K562 (cell line): Measurements from ENCODE around the gene CALML4. TPM values are rescaled to one million over a fixed set of nuclear protein-coding genes. Genes with fewer than 3 reads are reported as not detected.
A peak's percentile ranks its signal among the peaks of the same experiment; 100 is the strongest.

Source experiments
- ETV6 ChIP-seq, 3 experiments: fragments of 150-350 bp in 1 of 3; sonication (generic) in 1 of 3; formaldehyde crosslinking in 1 of 3; IDR thresholded peaks; 2 replicates each; pipeline versions ENCODE4 v1.6.1 to v1.8.0; 2014 to 2022; ENCODE audit warnings: borderline replicate concordance in 2 of 3, low read depth in 2 of 3, antibody characterized with exemption in 1 of 3, low read length in 1 of 3, mild to moderate bottlenecking in 1 of 3, missing genetic modification reagents in 1 of 3
- FOXP1 ChIP-seq: sonication (generic); formaldehyde crosslinking; IDR thresholded peaks from 2 replicates; pipeline ENCODE4 v1.8.0; 2022; ENCODE audit warnings: mild to moderate bottlenecking, missing genetic modification reagents
- HNRNPK ChIP-seq: fragments of 200-400 bp; formaldehyde crosslinking; IDR thresholded peaks from one replicate; pipeline ENCODE4 v1.6.1; 2018; ENCODE audit warnings: mild to moderate bottlenecking, low read depth, low read length; ENCODE audit not compliant: poor library complexity, severe bottlenecking
- POLR2G ChIP-seq: fragments of 200-400 bp; formaldehyde crosslinking; IDR thresholded peaks from 2 replicates; pipeline ENCODE4 v1.6.1; 2017; ENCODE audit warnings: low read depth, mild to moderate bottlenecking, antibody characterized with exemption, low read length, moderate library complexity
- RNF2 ChIP-seq: sonication (generic); IDR thresholded peaks from 2 replicates; pipeline ENCODE4 v1.6.1; 2016
- TAF7 ChIP-seq: fragments of 450-650 bp; IDR thresholded peaks from 2 replicates; pipeline ENCODE4 v1.6.1; 2016; ENCODE audit warnings: missing genetic modification characterization, missing compliant biosample characterization
- YY1 ChIP-seq, 3 experiments: IDR thresholded peaks; 2 replicates each; pipeline ENCODE4 v1.6.1; 2011; ENCODE audit warnings: low read length in 2 of 3, mild to moderate bottlenecking in 2 of 3, moderate library complexity in 2 of 3, borderline replicate concordance in 1 of 3, control low read depth in 1 of 3, low read depth in 1 of 3; ENCODE audit not compliant: insufficient read depth in 3 of 3, insufficient replicate concordance in 2 of 3, control insufficient read depth in 1 of 3, insufficient read length in 1 of 3; ENCODE audit errors: extremely low read depth in 1 of 3
- ZNF444 ChIP-seq: fragments of 250-450 bp; sonication (Bioruptor Pico); IDR thresholded peaks from 2 replicates; pipeline ENCODE4 v1.4.0; 2020; ENCODE audit warnings: mild to moderate bottlenecking, moderate library complexity
- polyA plus RNA-seq, 8 experiments: library from polyadenylated mRNA; depleted of rRNA in 4 of 8; stranded (reverse) in 5 of 8; unstranded in 3 of 8; fragments of >200 nt; fragmentation: Nextera tagmentation in 2 of 8; fragmentation: Illumina TruSeq in 1 of 8; extraction: Ambion mirVana in 2 of 8; extraction: Trizol in 1 of 8; gene quantifications; 2 replicates each; pipeline versions ENCODE4 v1.2.1 to v1.2.3, GENCODE V29; 2011 to 2014; ENCODE audit warnings: inconsistent platforms in 1 of 8, missing spikeins in 1 of 8
- total RNA-seq, 7 experiments: library from RNA; depleted of rRNA in 6 of 7; stranded (reverse); fragments of >200 nt in 6 of 7; fragmentation: Illumina TruSeq in 2 of 7; extraction: Trizol in 2 of 7; gene quantifications; 2 replicates each; pipeline versions ENCODE4 v1.2.1 to v1.2.3, GENCODE V29; 2011 to 2021; ENCODE audit warnings: low replicate concordance in 1 of 7
- TF ChIP-seq, protein P1 (sequence below): fragments of 450-650 bp; IDR thresholded peaks from 2 replicates; pipeline ENCODE4 v1.6.1; 2016; ENCODE audit warnings: low read depth
- TF ChIP-seq, protein P2 (sequence below): conservative IDR thresholded peaks from 2 replicates; pipeline ENCODE4 v1.6.1; 2011; ENCODE audit warnings: low read depth, mild to moderate bottlenecking, low read length; ENCODE audit not compliant: control insufficient read depth
- TF ChIP-seq, protein P3 (sequence below), 2 experiments: fragments of 450-650 bp; IDR thresholded peaks; 2 replicates each; pipeline ENCODE4 v1.6.1; 2016

The CALML4 gene
- total and polyA plus RNA-seq, 9 of the 15 experiments (the other 6 are each of a cell fraction or from before 2014, with no cell fraction given): 2.8 to 30.6 (median 15.5) TPM

DNA sequence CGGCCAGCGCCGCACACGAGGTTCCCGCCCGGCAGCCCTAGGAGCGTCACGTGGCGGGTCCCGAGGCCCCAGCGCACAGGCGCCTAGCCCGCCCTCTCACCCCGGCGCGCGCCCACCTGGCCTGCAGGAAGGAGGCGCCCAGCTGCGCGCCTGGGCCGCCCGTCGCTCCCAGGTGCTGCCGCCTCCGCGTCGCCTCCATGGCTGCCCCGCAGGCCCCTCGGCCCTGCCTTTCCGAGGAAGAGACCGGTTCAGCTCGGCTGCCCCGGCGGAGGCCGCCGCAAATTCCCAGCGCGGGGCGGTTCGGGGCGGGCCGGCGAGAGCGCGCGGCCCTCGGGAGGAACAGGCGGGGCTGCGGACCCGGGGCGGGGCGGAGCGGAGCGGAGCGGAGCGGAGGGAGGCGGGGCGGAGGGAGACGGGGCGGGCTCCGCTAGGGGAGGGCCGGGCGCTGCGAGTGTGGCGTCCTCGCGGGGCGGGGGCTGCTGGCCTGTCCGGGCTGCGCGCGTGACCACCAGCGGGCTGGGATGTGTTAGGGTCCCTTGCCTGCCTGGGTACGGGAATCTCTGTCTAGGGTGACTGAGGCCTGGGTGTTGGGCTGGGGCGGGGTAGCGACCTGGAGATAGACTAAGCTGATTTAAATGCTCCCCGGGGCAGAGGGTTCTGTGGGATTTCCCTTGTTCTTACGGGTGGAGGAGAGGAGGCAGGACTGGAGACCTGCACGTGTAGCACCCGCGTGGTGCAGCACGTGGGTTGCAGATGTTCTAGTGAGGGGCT lies 24.4 kb upstream of the CALML4 start, which contains the start of gene CLN6 (continued):
- TF ChIP-seq, protein P1, sequence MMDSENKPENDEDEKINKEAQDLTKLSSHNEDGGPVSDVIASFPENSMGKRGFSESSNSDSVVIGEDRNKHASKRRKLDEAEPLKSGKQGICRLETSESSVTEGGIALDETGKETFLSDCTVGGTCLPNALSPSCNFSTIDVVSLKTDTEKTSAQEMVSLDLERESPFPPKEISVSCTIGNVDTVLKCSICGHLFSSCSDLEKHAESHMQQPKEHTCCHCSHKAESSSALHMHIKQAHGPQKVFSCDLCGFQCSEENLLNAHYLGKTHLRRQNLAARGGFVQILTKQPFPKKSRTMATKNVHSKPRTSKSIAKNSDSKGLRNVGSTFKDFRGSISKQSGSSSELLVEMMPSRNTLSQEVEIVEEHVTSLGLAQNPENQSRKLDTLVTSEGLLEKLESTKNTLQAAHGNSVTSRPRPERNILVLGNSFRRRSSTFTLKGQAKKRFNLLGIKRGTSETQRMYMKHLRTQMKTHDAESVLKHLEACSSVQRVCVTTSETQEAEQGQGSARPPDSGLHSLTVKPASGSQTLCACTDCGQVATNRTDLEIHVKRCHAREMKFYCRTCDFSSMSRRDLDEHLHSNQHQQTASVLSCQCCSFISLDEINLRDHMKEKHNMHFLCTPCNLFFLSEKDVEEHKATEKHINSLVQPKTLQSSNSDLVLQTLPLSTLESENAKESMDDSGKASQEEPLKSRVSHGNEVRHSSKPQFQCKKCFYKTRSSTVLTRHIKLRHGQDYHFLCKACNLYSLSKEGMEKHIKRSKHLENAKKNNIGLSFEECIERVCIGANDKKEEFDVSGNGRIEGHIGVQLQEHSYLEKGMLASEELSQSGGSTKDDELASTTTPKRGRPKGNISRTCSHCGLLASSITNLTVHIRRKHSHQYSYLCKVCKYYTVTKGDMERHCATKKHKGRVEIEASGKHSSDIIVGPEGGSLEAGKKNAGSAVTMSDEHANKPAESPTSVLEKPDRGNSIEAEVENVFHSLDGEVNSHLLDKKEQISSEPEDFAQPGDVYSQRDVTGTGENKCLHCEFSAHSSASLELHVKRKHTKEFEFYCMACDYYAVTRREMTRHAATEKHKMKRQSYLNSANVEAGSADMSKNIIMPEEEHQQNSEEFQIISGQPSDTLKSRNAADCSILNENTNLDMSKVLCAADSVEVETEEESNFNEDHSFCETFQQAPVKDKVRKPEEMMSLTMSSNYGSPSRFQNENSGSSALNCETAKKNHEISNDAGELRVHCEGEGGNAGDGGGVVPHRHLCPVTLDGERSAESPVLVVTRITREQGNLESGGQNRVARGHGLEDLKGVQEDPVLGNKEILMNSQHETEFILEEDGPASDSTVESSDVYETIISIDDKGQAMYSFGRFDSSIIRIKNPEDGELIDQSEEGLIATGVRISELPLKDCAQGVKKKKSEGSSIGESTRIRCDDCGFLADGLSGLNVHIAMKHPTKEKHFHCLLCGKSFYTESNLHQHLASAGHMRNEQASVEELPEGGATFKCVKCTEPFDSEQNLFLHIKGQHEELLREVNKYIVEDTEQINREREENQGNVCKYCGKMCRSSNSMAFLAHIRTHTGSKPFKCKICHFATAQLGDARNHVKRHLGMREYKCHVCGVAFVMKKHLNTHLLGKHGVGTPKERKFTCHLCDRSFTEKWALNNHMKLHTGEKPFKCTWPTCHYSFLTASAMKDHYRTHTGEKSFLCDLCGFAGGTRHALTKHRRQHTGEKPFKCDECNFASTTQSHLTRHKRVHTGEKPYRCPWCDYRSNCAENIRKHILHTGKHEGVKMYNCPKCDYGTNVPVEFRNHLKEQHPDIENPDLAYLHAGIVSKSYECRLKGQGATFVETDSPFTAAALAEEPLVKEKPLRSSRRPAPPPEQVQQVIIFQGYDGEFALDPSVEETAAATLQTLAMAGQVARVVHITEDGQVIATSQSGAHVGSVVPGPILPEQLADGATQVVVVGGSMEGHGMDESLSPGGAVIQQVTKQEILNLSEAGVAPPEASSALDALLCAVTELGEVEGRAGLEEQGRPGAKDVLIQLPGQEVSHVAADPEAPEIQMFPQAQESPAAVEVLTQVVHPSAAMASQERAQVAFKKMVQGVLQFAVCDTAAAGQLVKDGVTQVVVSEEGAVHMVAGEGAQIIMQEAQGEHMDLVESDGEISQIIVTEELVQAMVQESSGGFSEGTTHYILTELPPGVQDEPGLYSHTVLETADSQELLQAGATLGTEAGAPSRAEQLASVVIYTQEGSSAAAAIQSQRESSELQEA: no peak
- peak; percentile 96 for TF ChIP-seq POLR2G
- TF ChIP-seq ETV6 (IDR thresholded peaks at IDR 0.05; ENCODE audit: borderline replicate concordance in 1 of 2, low read depth in 2 of 2, low read length in 1 of 2): no peak
- TF ChIP-seq ETV6 (CRISPR knock-in tag; IDR thresholded peaks at IDR 0.05; ENCODE audit: borderline replicate concordance): peak; percentile 85; the same call in 1 of the 2 replicates
- TF ChIP-seq, protein P2, sequence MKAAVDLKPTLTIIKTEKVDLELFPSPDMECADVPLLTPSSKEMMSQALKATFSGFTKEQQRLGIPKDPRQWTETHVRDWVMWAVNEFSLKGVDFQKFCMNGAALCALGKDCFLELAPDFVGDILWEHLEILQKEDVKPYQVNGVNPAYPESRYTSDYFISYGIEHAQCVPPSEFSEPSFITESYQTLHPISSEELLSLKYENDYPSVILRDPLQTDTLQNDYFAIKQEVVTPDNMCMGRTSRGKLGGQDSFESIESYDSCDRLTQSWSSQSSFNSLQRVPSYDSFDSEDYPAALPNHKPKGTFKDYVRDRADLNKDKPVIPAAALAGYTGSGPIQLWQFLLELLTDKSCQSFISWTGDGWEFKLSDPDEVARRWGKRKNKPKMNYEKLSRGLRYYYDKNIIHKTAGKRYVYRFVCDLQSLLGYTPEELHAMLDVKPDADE: peak; percentile 85; the same call in 1 of the 2 replicates
- TF ChIP-seq TAF7 (tag): no peak
- TF ChIP-seq YY1 (IDR thresholded peaks at IDR 0.05; ENCODE audit: borderline replicate concordance in 1 of 3, control insufficient read depth in 1 of 3, extremely low read depth in 1 of 3, insufficient read depth in 3 of 3, insufficient read length in 1 of 3, insufficient replicate concordance in 2 of 3, low read depth in 1 of 3, low read length in 2 of 3): peak in 2 of 3 experiments; percentile 42 to 66
- no peak for TF ChIP-seq ZNF444 (CRISPR knock-in tag)
- TF ChIP-seq FOXP1: peak; percentile 89; the same call in 1 of the 2 replicates
- peak; percentile 79 for TF ChIP-seq HNRNPK
- TF ChIP-seq RNF2: no peak; the same call in 1 of the 2 replicates
- TF ChIP-seq, protein P3, sequence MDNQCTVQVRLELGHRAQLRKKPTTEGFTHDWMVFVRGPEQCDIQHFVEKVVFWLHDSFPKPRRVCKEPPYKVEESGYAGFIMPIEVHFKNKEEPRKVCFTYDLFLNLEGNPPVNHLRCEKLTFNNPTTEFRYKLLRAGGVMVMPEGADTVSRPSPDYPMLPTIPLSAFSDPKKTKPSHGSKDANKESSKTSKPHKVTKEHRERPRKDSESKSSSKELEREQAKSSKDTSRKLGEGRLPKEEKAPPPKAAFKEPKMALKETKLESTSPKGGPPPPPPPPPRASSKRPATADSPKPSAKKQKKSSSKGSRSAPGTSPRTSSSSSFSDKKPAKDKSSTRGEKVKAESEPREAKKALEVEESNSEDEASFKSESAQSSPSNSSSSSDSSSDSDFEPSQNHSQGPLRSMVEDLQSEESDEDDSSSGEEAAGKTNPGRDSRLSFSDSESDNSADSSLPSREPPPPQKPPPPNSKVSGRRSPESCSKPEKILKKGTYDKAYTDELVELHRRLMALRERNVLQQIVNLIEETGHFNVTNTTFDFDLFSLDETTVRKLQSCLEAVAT (IDR thresholded peaks at IDR 0.05): no peak
